Common myeloid progenitor, CD34-positive (primary cell): Measurements from ENCODE around the gene UPK3A.
A peak's percentile ranks its signal among the peaks of the same experiment; 100 is the strongest.
"Not testable (repeated sequence)": the region's sequence is repeated elsewhere in the genome, so short reads cannot be mapped to it uniquely, and the experiment has no call there.

Source experiments
- CTCF ChIA-PET: fragments of 350-600 bp; sonication (Branson Sonifier 250); formaldehyde crosslinking; loops from one replicate; lab custom pipeline; 2021; ENCODE audit warnings: antibody characterized with exemption; lab: Charles Lee
- POLR2A ChIA-PET: fragments of 350-600 bp; sonication (Branson Sonifier 250); formaldehyde crosslinking; loops from one replicate; lab custom pipeline; 2021; ENCODE audit warnings: antibody characterized with exemption; lab: Charles Lee
- DNase-seq, 3 donors: peaks; one replicate each; pipeline versions ENCODE4 v3.0.0 to v3.0.0-alpha.2; 2013
- H3K27ac ChIP-seq, 2 experiments: 1 replicate in 1 of 2; 2 replicates in 1 of 2; pipeline ENCODE4 v1.7.0; 2013; ENCODE audit warnings: inconsistent platforms in 2 of 2, low read length in 2 of 2, mild to moderate bottlenecking in 2 of 2, low read depth in 1 of 2, moderate library complexity in 1 of 2; ENCODE audit not compliant: severe bottlenecking in 2 of 2, insufficient read depth in 1 of 2, poor library complexity in 1 of 2
- H3K27me3 ChIP-seq, 5 experiments: replicated peaks in 2 of 5; 1 replicate in 3 of 5; 2 replicates in 2 of 5; pipeline versions ENCODE4 v1.6.1 to v1.7.0; 2013; ENCODE audit warnings: low read length in 4 of 5, mild to moderate bottlenecking in 2 of 5, moderate library complexity in 2 of 5, inconsistent platforms in 1 of 5; ENCODE audit not compliant: insufficient read depth in 5 of 5, control insufficient read depth in 4 of 5
- H3K36me3 ChIP-seq, 4 experiments: 1 replicate in 2 of 4; 2 replicates in 2 of 4; pipeline versions ENCODE4 v1.6.1 to v1.7.0; 2013; ENCODE audit warnings: low read length in 3 of 4, control low read depth in 1 of 4, mild to moderate bottlenecking in 1 of 4; ENCODE audit not compliant: control insufficient read depth in 4 of 4, insufficient read depth in 4 of 4
- H3K4me1 ChIP-seq, 4 experiments: 1 replicate in 3 of 4; 2 replicates in 1 of 4; pipeline versions ENCODE4 v1.6.1 to v1.7.1; 2013; ENCODE audit warnings: low read length in 3 of 4, mild to moderate bottlenecking in 3 of 4, control low read depth in 1 of 4, inconsistent platforms in 1 of 4, moderate library complexity in 1 of 4; ENCODE audit not compliant: control insufficient read depth in 4 of 4, insufficient read depth in 4 of 4; ENCODE audit errors: control extremely low read depth in 1 of 4
- H3K4me3 ChIP-seq, 7 experiments: 1 replicate in 4 of 7; 2 replicates in 3 of 7; pipeline versions ENCODE4 v1.5.1 to v1.7.0; 2013; ENCODE audit warnings: mild to moderate bottlenecking in 7 of 7, low read length in 6 of 7, moderate library complexity in 6 of 7, inconsistent platforms in 2 of 7, low read depth in 2 of 7, control low read depth in 1 of 7; ENCODE audit not compliant: insufficient read depth in 4 of 7, control insufficient read depth in 1 of 7; ENCODE audit errors: extremely low read depth in 1 of 7
- H3K9me3 ChIP-seq, 5 experiments: 1 replicate in 4 of 5; 2 replicates in 1 of 5; pipeline versions ENCODE4 v1.6.1 to v1.7.1; 2013; ENCODE audit warnings: low read length in 4 of 5, mild to moderate bottlenecking in 2 of 5, inconsistent platforms in 1 of 5, low read depth in 1 of 5, moderate library complexity in 1 of 5; ENCODE audit not compliant: control insufficient read depth in 4 of 5, insufficient read depth in 2 of 5; ENCODE audit errors: control extremely low read depth in 1 of 5
- WGBS: methylation state at CpG from one replicate; pipeline ENCODE4 v1.1.5; 2013; ENCODE audit not compliant: insufficient coverage; 5-methylcytosine and 5-hydroxymethylcytosine counted together

Gene UPK3A

GRCh38 chr22:45292731-45293442, 8.1 kb downstream of the UPK3A start:
- 78% methylated on average over 20 of the region's 23 CpGs for WGBS
- Histone ChIP-seq H3K4me1 (peaks cover 0 to 22% (median 8%) of the 10 kb centered on the region in 4 experiments), H3K27ac (no peak overlapping the region), H3K9me3 (no peaks in the 10 kb centered on the region), H3K27me3 (no peaks in the 10 kb centered on the region), H3K36me3 (no peaks in the 10 kb centered on the region), H3K4me3 (no peak overlapping the region)
- peak in 2 of 3 donors; percentile 47 to 64 for DNase-seq
- POLR2A ChIA-PET: no interaction called here
- CTCF ChIA-PET: interaction anchor here (0.6 to 0.8 kb wide), 2 partner anchors 10 to 125 kb away, joined by 3 to 6 read pairs; no protein-coding TSS in a partner anchor

- Histone ChIP-seq H3K27ac (no peak overlapping the region), H3K36me3 (no peaks in the 10 kb centered on the region), H3K27me3 (no peaks in the 10 kb centered on the region), H3K9me3 (no peaks in the 10 kb centered on the region), H3K4me3 (no peak overlapping the region), H3K4me1 (peaks cover 0 to 19% (median 7%) of the 10 kb centered on the region in 4 experiments)
- ChIA-PET CTCF (interaction anchor here (1.8 kb wide), 1 partner anchor 14 kb away, joined by 4 read pairs; no protein-coding TSS in a partner anchor), POLR2A (no interaction called here)
- no peak for DNase-seq
- 97% methylated on average over 5 of the region's 6 CpGs for WGBS
These were observed 9.3 kb downstream of the UPK3A start for GRCh38 chr22:45294030-45294429.

GRCh38 chr22:45295004-45295403, 10.3 kb downstream of the UPK3A start:
- H3K27ac ChIP-seq, H3K36me3 ChIP-seq, POLR2A ChIA-PET, DNase-seq, H3K9me3 ChIP-seq, H3K27me3 ChIP-seq, H3K4me3 ChIP-seq: not testable (repeated sequence)
- WGBS: 96% methylated on average over 4 of the region's 6 CpGs
- CTCF ChIA-PET: interaction anchor here (0.7 to 2.0 kb wide), 4 partner anchors 12 to 355 kb away, joined by 3 to 5 read pairs (median 4); no protein-coding TSS in a partner anchor
- H3K4me1 ChIP-seq: peaks cover 0 to 19% (median 7%) of the 10 kb centered on the region in 4 experiments

GRCh38 chr22:45295492-45295891, 10.7 kb downstream of the UPK3A start:
- no peaks in the 10 kb centered on the region for H3K36me3 ChIP-seq
- DNase-seq: no peak
- POLR2A ChIA-PET: no interaction called here
- H3K27ac ChIP-seq: no peak overlapping the region
- peaks cover 0 to 19% (median 7%) of the 10 kb centered on the region in 4 experiments for H3K4me1 ChIP-seq
- CTCF ChIA-PET: interaction anchor here (1.4 to 2.0 kb wide), 3 partner anchors 11 to 142 kb away, joined by 3 to 5 read pairs (median 4); no protein-coding TSS in a partner anchor
- H3K27me3 ChIP-seq: no peaks in the 10 kb centered on the region
- no peaks in the 10 kb centered on the region for H3K9me3 ChIP-seq
- H3K4me3 ChIP-seq: no peak overlapping the region
- 96% methylated on average over 9 of the region's 9 CpGs for WGBS

- Histone ChIP-seq H3K4me3 (no peak overlapping the region), H3K36me3 (no peaks in the 10 kb centered on the region), H3K4me1 (peaks cover 0 to 19% (median 7%) of the 10 kb centered on the region in 4 experiments), H3K27ac (no peak overlapping the region), H3K27me3 (no peaks in the 10 kb centered on the region), H3K9me3 (no peaks in the 10 kb centered on the region)
- WGBS: 38% methylated on average over 11 of the region's 13 CpGs
- ChIA-PET POLR2A (interaction anchor here (0.5 to 1.0 kb wide), 2 partner anchors 17 to 453 kb away, joined by 3 read pairs; no protein-coding TSS in a partner anchor), CTCF (interaction anchor here (2.0 kb wide), 1 partner anchor 140 kb away, joined by 5 read pairs; no protein-coding TSS in a partner anchor)
- peak in 2 of 3 donors; percentile 71 to 81 for DNase-seq
These were observed 12.0 kb downstream of the UPK3A start for GRCh38 chr22:45296628-45297297.

- H3K27me3 ChIP-seq: no peaks in the 10 kb centered on the region
- DNase-seq: no peak
- ChIA-PET POLR2A (no interaction called here), CTCF (interaction anchor here (1.3 kb wide), 1 partner anchor 9 kb away, joined by 3 read pairs; no protein-coding TSS in a partner anchor)
- 89% methylated on average over 14 of the region's 15 CpGs for WGBS
- no peak overlapping the region for H3K4me3 ChIP-seq
- H3K9me3 ChIP-seq: no peaks in the 10 kb centered on the region
- no peak overlapping the region for H3K27ac ChIP-seq
- peaks cover 0 to 7% (median 2%) of the 10 kb centered on the region in 4 experiments for H3K4me1 ChIP-seq
- no peaks in the 10 kb centered on the region for H3K36me3 ChIP-seq
These were observed 14.3 kb downstream of the UPK3A start for GRCh38 chr22:45298934-45299505.
